A673 (cell line): Measurements from ENCODE around the gene LMOD2. TPM values are rescaled to one million over a fixed set of nuclear protein-coding genes. Genes with fewer than 3 reads are reported as not detected.

Experiments
- BruUV-seq: library from RNA; stranded (reverse); fragments of 400-500 nt; replicated peaks from 2 replicates; lab custom pipeline; 2021; lab: Mats Ljungman, UMichigan
- CTCF ChIA-PET: fragments of 300-600 bp; sonication (Branson Sonifier 250); formaldehyde crosslinking; loops from one replicate; lab custom pipeline; 2022; ENCODE audit warnings: antibody characterized with exemption; lab: Charles Lee
- POLR2A ChIA-PET: fragments of 300-600 bp; sonication (Branson Sonifier 250); formaldehyde crosslinking; loops from one replicate; lab custom pipeline; 2022; ENCODE audit warnings: antibody characterized with exemption; ENCODE audit not compliant: low non-redundant PET; lab: Charles Lee
- DNase-seq: peaks from one replicate; pipeline ENCODE4 v3.0.0-alpha.2; 2015; ENCODE audit warnings: low spot score
- H3K27ac ChIP-seq: fragments of 200-600 bp; sonication (generic); 2 replicates; pipeline ENCODE4 v1.5.1; 2016; ENCODE audit warnings: mixed run types, low read depth, mild to moderate bottlenecking, mixed read lengths, antibody characterized with exemption, low read length; ENCODE audit not compliant: poor library complexity, severe bottlenecking
- H3K27me3 ChIP-seq: fragments of 200-600 bp; sonication (generic); replicated peaks from 2 replicates; pipeline ENCODE4 v1.6.1; 2017; ENCODE audit warnings: mixed run types, low read depth, mild to moderate bottlenecking, mixed read lengths, antibody characterized with exemption, low read length; ENCODE audit not compliant: insufficient read depth, poor library complexity
- H3K36me3 ChIP-seq: fragments of 200-600 bp; sonication (generic); 2 replicates; pipeline ENCODE4 v1.6.1; 2016; ENCODE audit warnings: mixed run types, mild to moderate bottlenecking, mixed read lengths, antibody characterized with exemption, low read length; ENCODE audit not compliant: insufficient read depth, poor library complexity, severe bottlenecking
- H3K4me1 ChIP-seq: fragments of 200-600 bp; sonication (generic); 2 replicates; pipeline ENCODE4 v1.6.1; 2017; ENCODE audit warnings: mixed run types, mild to moderate bottlenecking, mixed read lengths, antibody characterized with exemption, low read length; ENCODE audit not compliant: insufficient read depth, poor library complexity, severe bottlenecking
- H3K4me3 ChIP-seq: fragments of 200-600 bp; sonication (generic); 2 replicates; pipeline ENCODE4 v1.5.1; 2016; ENCODE audit warnings: low read depth, mixed run types, mild to moderate bottlenecking, mixed read lengths, low read length; ENCODE audit not compliant: poor library complexity, severe bottlenecking
- H3K9me3 ChIP-seq: fragments of 200-600 bp; sonication (generic); 2 replicates; pipeline ENCODE4 v1.6.1; 2016; ENCODE audit warnings: mixed run types, low read depth, mild to moderate bottlenecking, mixed read lengths, antibody characterized with exemption, low read length; ENCODE audit not compliant: poor library complexity, severe bottlenecking
- CTCF ChIP-seq: fragments of 300-800, 200-600 bp; sonication (generic); conservative IDR thresholded peaks from 2 replicates; pipeline ENCODE4 v1.5.1; 2017; ENCODE audit warnings: low read depth, mild to moderate bottlenecking, antibody characterized with exemption, low read length, moderate library complexity, mixed read lengths
- EZH2 ChIP-seq: fragments of 200-600 bp; sonication (generic); IDR thresholded peaks from 2 replicates; pipeline ENCODE4 v1.6.1; 2017; ENCODE audit warnings: borderline replicate concordance, low read depth, mild to moderate bottlenecking, mixed read lengths, antibody characterized with exemption, low read length; ENCODE audit not compliant: poor library complexity, severe bottlenecking
- intact Hi-C: fragments of 100-400 bp; cut with micrococcal nuclease; formaldehyde crosslinking; loops from one replicate; pipeline ENCODE4 v1.10.0; 2022; ENCODE audit not compliant: unreplicated experiment
- total RNA-seq: library from RNA; stranded (reverse); gene quantifications from 2 replicates; pipeline ENCODE4 v1.2.3, GENCODE V29; 2021

LMOD2 gene
- total RNA-seq, 1 experiment from 2014 or later, result not detected

- BruUV-seq, result no TSS peak
- no peak for DNase-seq
- no peak overlapping the region for H3K4me3 ChIP-seq
- H3K27me3 ChIP-seq, result no peaks in the 10 kb centered on the region
- no peaks in the 10 kb centered on the region for H3K36me3 ChIP-seq
- ChIA-PET CTCF (interaction anchor here (0.6 kb wide), 1 partner anchor 27 kb away, joined by 3 read pairs; no protein-coding TSS in a partner anchor), POLR2A (interaction anchor here (0.6 kb wide), 1 partner anchor 16 kb away, joined by 3 read pairs; no protein-coding TSS in a partner anchor)
- H3K27ac ChIP-seq, result no peak overlapping the region
- no peaks in the 10 kb centered on the region for H3K9me3 ChIP-seq
- intact Hi-C loops, result loop anchor here (2.0 to 5.0 kb wide), 2 partner anchors 160 to 228 kb away; no protein-coding TSS in a partner anchor
- H3K4me1 ChIP-seq, result no peaks in the 10 kb centered on the region
- no peak for TF ChIP-seq EZH2
These were observed 18.5 kb upstream of the LMOD2 start for GRCh38 chr7:123637203-123637602.

DNA sequence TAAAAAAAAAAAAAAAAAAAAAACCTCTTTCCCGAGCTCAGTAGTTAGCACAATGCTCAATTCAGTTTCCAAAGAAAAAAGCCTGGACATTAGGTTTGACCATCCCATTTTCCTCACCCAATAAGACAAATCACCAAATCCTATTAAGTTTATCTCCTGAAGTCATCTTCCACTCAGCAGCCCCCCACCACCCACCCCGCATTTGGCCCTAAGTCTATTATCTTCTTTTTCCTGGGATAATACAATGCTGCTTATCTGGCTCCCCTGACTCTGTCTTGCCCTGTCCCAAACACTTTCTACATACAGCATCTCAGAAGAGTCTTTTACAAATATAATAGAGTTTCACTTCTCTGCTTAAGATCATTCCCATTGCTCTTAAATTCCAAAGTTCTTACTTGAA, 17.8 kb upstream of the LMOD2 start:
- no peaks in the 10 kb centered on the region for H3K27me3 ChIP-seq
- no peaks in the 10 kb centered on the region for H3K36me3 ChIP-seq
- no TSS peak for BruUV-seq
- no peaks in the 10 kb centered on the region for H3K9me3 ChIP-seq
- H3K4me3 ChIP-seq, result no peak overlapping the region
- H3K4me1 ChIP-seq, result peaks cover under 1% of the 10 kb centered on the region
- intact Hi-C loops, result loop anchor here (2.0 to 5.0 kb wide), 2 partner anchors 159 to 227 kb away; no protein-coding TSS in a partner anchor
- CTCF ChIA-PET, result no interaction called here
- H3K27ac ChIP-seq, result no peak overlapping the region
- DNase-seq, result no peak
- POLR2A ChIA-PET, result no interaction called here
- TF ChIP-seq CTCF, result no peak
- no peak for TF ChIP-seq EZH2

DNA sequence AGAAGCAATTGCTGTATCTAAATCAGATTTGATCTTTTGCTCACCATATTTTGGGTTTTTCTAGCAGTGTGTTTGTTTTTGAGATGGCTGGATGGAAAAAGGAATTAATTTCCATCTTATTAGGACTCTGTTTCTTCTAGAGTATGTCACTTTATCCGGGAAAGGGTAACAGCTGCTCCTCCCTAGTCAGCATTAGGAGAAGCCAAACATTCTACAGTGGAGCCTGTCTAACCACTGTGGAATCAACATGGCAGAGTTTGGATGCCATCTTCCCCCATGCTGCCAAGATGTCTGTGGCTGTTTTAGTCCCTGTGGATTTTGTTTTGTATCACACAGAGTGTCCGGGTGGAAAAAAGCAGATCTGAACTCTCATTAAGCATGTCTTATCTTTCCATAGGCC, 16.0 kb upstream of the LMOD2 start:
- POLR2A ChIA-PET, result no interaction called here
- no peaks in the 10 kb centered on the region for H3K36me3 ChIP-seq
- H3K27ac ChIP-seq, result no peak overlapping the region
- no TSS peak for BruUV-seq
- no peaks in the 10 kb centered on the region for H3K9me3 ChIP-seq
- peaks cover 18% of the 10 kb centered on the region for H3K4me1 ChIP-seq
- CTCF ChIA-PET, result no interaction called here
- H3K27me3 ChIP-seq, result no peaks in the 10 kb centered on the region
- no peak overlapping the region for H3K4me3 ChIP-seq
- DNase-seq, result no peak
- intact Hi-C loops, result loop anchor here (5.0 kb wide), 1 partner anchor 158 kb away; no protein-coding TSS in a partner anchor
- no peak for TF ChIP-seq EZH2
- TF ChIP-seq CTCF, result no peak

- ChIA-PET CTCF (no interaction called here), POLR2A (no interaction called here)
- H3K27me3 ChIP-seq, result no peaks in the 10 kb centered on the region
- peaks cover 22% of the 10 kb centered on the region for H3K4me1 ChIP-seq
- TF ChIP-seq EZH2, result no peak
- no peak for TF ChIP-seq CTCF
- intact Hi-C loops, result no loop called here
- H3K27ac ChIP-seq, result no peak overlapping the region
- BruUV-seq, result no TSS peak
- no peaks in the 10 kb centered on the region for H3K9me3 ChIP-seq
- no peaks in the 10 kb centered on the region for H3K36me3 ChIP-seq
- H3K4me3 ChIP-seq, result no peak overlapping the region
- no peak for DNase-seq
These were observed 15.1 kb upstream of the LMOD2 start for GRCh38 chr7:123640583-123640982.
